ENCODE data around the gene BAAT. TPM values are rescaled to one million over a fixed set of nuclear protein-coding genes. Genes with fewer than 3 reads are reported as not detected.

BAAT gene
- total RNA-seq, 1 experiment from 2014 or later: 0.17 TPM

GRCh38 chr9:101350285-101350684, 34.5 kb downstream of the BAAT start:
- ATAC-seq: no peak
- Mint-ChIP-seq H3K4me1 (no peaks in the 10 kb centered on the region), H3K27me3 (ENCODE audit: low read depth) (no peaks in the 10 kb centered on the region), H3K9me3 (no peaks in the 10 kb centered on the region), H3K36me3 (no peaks in the 10 kb centered on the region), H3K4me3 (no peak overlapping the region), H3K27ac (no peak overlapping the region)
- ChIA-PET POLR2A (no interaction called here), CTCF (no interaction called here)
- TF ChIP-seq ARID4B (CRISPR knock-in tag; IDR thresholded peaks at IDR 0.05; ENCODE audit: borderline replicate concordance) (no peak), RORB (CRISPR knock-in tag; IDR thresholded peaks at IDR 0.05) (no peak), TCF7 (CRISPR knock-in tag; IDR thresholded peaks at IDR 0.05; ENCODE audit: low read depth) (no peak), AR (CRISPR knock-in tag; IDR thresholded peaks at IDR 0.05) (no peak), TEAD1 (CRISPR knock-in tag; IDR thresholded peaks at IDR 0.05) (no peak), ZNF263 (CRISPR knock-in tag; IDR thresholded peaks at IDR 0.05; ENCODE audit: low read depth) (no peak), MXD4 (CRISPR knock-in tag; IDR thresholded peaks at IDR 0.05; ENCODE audit: borderline replicate concordance) (no peak), ATF1 (CRISPR knock-in tag; IDR thresholded peaks at IDR 0.05) (no peak), PRDM15 (CRISPR knock-in tag; IDR thresholded peaks at IDR 0.05) (no peak)
- TF ChIP-seq, protein P1, sequence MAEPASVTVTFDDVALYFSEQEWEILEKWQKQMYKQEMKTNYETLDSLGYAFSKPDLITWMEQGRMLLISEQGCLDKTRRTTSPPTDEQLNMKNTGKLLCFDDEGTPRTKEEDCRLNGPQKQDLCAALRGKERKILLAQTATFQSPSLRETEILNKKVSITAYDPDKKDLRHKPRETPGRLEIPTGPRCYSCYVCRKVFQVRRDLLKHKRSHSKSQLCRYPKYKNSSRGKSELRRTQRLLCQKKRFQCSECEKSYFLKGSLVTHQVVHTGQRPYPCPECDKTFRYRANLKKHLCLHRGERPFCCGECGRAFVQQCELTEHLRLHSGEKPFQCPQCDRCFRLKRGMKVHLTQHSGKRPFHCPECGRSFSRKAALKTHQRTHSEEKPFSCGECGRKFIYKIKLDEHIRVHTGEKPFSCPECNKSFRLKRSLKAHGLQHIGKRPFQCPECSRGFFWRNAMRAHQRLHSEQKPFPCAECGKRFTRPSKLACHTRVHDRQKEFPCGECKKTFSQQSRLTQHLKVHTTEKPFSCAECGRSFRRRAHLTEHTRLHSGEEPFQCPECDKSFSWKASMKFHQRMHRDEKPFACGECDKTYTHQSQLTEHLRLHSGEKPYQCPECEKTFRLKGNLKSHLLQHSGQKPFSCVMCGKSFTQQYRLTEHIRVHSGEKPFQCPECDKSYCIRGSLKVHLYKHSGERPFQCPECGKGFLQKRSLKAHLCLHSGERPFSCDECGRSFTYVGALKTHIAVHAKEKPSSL (CRISPR knock-in tag; conservative IDR thresholded peaks at IDR 0.05): no peak
- no peak for DNase-seq (ENCODE audit: low spot score)

DNA sequence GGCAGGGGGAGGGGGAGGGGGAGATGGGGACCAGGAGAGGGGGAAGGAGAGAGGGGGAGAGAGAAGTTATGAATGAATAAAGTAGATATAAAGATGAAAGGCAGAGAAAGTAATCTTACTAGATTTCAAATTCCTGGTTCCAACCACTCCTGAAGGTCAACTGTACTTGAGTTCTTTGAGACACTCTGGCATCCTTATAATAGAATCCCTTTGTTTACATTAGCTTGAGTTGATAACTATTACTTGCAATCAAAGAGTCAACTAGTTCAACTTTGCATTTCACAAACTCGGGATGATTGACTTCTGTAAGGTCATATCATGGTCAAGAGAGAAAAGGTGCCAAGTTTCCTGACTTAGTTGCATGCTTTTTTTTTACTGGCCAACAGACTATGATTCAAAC, 42.2 kb downstream of the BAAT start:
- H3K4me3 Mint-ChIP-seq: no peak overlapping the region
- CTCF ChIA-PET: no interaction called here
- peaks cover 4% of the 10 kb centered on the region; the same call in 1 of the 2 replicates for H3K9me3 Mint-ChIP-seq
- DNase-seq (ENCODE audit: low spot score) (no peak), ATAC-seq (no peak)
- H3K36me3 Mint-ChIP-seq: no peaks in the 10 kb centered on the region
- H3K27me3 Mint-ChIP-seq (ENCODE audit: low read depth): no peaks in the 10 kb centered on the region; the same call in 1 of the 2 replicates
- POLR2A ChIA-PET: no interaction called here
- no peak overlapping the region for H3K27ac Mint-ChIP-seq
- H3K4me1 Mint-ChIP-seq: peaks cover 4% of the 10 kb centered on the region
- TF ChIP-seq SMAD4 (CRISPR knock-in tag; IDR thresholded peaks at IDR 0.05): no peak
- TF ChIP-seq, protein P2, sequence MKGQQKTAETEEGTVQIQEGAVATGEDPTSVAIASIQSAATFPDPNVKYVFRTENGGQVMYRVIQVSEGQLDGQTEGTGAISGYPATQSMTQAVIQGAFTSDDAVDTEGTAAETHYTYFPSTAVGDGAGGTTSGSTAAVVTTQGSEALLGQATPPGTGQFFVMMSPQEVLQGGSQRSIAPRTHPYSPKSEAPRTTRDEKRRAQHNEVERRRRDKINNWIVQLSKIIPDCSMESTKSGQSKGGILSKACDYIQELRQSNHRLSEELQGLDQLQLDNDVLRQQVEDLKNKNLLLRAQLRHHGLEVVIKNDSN (CRISPR knock-in tag; IDR thresholded peaks at IDR 0.05): no peak
- TF ChIP-seq AFF4 (CRISPR knock-in tag; IDR thresholded peaks at IDR 0.05; ENCODE audit: borderline replicate concordance): no peak
- TF ChIP-seq ERG (CRISPR knock-in tag; IDR thresholded peaks at IDR 0.05): no peak

Data from WTC11 (cell line).